WI38 (cell line): ENCODE results near the gene TTLL10.

Experiments
- H3K4me3 ChIP-seq: 2 replicates; pipeline ENCODE4 v1.5.1; 2011; ENCODE audit warnings: low read depth, mild to moderate bottlenecking, control low read depth, low read length
- TF ChIP-seq, protein P1 (sequence below): IDR thresholded peaks from 2 replicates; pipeline ENCODE4 v1.5.1; 2012; ENCODE audit warnings: low read depth, mild to moderate bottlenecking, control low read depth, low read length

Gene TTLL10

DNA sequence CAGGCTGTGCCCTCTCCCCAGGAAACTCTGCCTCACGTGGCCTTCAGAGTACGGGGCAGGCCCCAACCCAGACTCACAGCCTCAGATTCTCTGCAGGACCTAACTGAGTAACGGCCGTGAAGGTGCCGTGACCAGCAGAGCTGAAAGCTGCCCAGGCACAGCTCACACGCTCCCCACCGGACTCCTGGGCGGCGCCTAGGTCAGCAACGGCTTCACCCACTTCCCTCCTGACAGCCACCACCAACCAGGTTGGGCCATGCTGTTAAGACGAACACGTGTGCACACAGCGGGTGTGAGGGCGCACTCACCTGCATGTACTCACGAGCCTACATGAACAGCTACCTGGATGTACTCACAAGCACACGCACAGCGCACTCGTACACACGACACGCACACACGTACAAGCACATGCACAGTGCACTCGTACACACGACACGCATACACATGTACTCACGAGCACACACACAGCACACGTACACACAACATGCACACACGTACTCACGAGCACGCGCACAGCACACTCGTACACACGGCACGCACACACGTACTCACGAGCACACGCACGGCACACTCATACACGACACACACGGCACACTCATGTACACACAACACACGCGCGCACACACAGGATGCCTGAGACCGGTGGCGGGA lies 49.0 kb downstream of the TTLL10 start:
- TF ChIP-seq, protein P1, sequence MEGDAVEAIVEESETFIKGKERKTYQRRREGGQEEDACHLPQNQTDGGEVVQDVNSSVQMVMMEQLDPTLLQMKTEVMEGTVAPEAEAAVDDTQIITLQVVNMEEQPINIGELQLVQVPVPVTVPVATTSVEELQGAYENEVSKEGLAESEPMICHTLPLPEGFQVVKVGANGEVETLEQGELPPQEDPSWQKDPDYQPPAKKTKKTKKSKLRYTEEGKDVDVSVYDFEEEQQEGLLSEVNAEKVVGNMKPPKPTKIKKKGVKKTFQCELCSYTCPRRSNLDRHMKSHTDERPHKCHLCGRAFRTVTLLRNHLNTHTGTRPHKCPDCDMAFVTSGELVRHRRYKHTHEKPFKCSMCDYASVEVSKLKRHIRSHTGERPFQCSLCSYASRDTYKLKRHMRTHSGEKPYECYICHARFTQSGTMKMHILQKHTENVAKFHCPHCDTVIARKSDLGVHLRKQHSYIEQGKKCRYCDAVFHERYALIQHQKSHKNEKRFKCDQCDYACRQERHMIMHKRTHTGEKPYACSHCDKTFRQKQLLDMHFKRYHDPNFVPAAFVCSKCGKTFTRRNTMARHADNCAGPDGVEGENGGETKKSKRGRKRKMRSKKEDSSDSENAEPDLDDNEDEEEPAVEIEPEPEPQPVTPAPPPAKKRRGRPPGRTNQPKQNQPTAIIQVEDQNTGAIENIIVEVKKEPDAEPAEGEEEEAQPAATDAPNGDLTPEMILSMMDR = no peak
- no peak overlapping the region for H3K4me3 ChIP-seq

DNA sequence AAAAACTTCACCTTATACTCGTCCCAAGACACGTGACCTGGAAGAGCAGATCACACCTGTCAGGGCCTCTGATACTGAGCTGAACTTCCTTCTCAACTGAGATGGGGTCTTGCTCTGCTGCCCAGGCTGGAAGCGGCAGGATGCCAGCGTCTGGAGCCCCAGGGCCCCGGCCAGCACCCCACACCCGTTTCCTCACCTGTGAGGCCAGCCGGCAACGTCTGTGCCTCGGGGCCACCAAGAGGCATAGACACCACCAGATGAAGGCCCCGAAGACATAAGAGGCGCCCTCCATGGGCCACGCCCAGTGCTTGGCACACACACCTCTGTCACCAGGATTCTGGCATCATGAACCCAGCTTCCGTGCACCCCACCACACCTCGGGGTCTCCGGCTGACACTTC lies 49.6 kb downstream of the TTLL10 start:
- no peak overlapping the region for H3K4me3 ChIP-seq
- TF ChIP-seq, protein P1 = no peak

DNA sequence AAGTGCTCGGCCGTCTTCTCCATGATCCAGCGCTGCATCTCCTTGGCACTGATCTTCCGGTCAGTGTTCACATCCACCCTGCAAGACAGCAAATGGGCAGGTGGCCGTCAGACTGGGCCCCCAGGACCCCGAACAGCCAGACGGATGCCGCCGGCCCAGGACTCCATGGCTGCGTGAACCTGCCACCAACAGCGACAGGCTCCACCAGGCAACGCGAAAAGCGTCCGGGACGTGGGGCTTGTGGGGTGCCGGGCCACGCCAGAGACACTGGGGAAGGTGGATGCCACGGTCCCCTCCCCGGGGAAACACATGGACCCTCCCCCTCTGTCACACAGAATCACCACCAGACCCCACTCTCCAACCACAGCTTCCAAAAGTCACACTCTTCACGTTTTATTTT lies 50.2 kb downstream of the TTLL10 start:
- TF ChIP-seq, protein P1 = no peak

DNA sequence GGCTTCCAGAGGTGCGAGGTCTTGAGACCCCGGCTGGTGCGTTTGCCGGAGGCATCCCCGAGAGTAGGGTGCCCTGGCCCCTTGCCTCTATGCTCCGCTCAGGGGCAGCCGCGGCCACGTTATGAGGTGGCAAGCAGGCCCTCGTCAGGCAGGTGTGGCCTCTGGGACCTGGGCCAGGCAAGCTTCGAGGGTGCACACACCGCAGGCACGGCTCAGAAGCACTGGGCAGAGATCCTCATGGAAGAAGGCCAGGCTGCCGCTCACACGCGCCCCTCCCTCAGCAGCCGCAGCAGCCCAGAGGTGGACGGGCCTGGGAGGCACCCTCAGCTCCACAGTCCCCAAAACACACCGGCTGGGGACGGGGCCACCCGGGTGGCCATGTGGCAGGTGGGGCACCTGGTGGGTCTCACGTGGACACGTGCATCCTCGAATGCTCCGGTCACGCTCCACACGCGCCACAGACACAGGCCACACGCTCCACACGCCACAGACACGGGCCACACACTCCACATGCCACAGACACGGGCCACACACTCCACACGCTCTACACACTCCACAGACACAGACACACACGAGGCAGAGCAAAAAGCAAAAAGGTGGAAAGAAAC lies 51.7 kb downstream of the TTLL10 start:
- H3K4me3 ChIP-seq = no peak overlapping the region
- TF ChIP-seq, protein P1 = no peak

More for the DNA sequence above, 50.2 kb downstream of the TTLL10 start:
- H3K4me3 ChIP-seq = no peak overlapping the region

DNA sequence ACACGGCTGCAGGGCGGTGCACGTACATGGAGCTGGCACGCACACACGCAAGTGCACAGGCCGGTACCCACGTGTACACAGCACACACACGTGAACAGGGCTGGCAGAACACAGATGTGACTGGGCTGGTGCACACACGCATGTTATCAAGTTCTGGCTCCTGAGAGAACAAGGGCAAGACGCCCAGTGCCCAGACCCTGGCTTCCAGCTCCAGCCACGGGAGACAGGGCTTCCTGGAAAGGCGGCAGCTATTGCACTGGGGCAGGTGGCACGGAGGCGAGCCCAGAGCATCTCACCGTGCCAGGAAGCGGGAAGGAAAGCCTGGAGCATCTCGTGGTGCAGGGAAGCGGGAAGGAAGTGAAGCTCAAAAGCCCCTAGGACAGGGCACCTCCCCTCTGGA lies 52.2 kb downstream of the TTLL10 start:
- TF ChIP-seq, protein P1 = no peak
- H3K4me3 ChIP-seq = no peak overlapping the region

DNA sequence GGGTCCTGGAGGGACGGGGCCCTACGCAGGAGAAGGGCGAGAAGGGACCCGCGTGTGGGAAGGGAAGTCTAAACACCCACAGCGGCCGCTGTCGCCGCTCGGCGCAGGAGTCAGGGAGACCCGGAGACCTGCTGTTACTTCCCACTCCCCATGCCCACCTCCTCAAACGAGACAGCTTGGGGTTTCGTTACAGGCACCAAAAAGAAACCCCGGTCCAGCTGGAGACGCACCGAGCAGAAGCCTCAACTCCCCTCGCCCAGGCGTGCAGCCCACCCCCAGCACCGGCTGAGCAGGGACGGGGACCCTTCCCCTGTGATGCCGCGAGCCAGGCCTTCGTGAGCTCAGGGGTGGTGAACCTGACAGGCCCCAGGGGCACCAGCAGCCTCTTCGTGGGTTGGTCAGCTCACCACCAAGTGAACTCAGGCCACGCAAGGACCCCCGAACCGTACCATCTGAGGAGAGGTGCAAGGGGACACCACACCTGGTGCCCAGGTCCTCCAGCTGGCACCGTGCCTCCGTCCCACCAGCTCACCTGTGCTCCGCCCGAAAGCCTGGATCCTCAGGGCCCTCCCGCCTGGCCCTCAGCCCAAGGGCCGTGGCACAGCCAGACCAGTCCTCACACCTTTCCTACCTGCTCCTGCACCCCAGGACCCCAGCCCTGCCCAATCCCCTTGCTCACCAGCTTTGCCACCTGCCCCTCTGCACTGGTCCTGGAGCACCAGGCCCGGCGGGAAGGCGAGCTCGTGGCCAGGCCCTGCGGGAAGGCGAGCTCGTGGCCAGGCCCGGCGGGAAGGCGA lies 53.1 kb downstream of the TTLL10 start:
- TF ChIP-seq, protein P1 = no peak
- no peak overlapping the region for H3K4me3 ChIP-seq

DNA sequence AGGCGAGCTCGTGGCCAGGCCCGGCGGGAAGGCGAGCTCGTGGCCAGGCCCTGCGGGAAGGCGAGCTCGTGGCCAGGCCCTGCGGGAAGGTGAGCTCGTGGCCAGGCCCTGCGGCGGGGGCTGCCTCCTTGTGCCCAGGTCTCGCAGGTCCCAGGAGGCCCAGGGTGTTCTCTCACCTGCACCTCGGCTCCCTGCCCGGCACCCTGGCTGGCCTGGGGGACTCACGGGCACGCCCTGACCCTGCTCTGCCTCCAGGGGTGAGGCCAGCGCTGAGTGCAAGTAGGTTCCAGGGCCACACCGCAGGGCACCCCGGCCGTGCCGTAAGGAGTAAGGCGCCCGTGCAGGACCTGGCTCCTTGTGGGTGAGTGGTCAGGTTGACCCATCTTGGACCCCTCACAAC lies 53.7 kb downstream of the TTLL10 start:
- H3K4me3 ChIP-seq = no peak overlapping the region
- TF ChIP-seq, protein P1 = no peak
